Stimulated activated CD4-positive, alpha-beta T cell treated with anti-CD3 and anti-CD28 coated beads, Interleukin-12 subunit alpha, Interleukin-12 subunit beta, amount 100 ng/mL, for 24 hours (primary cell): ENCODE results near the gene HEXD.
"Not testable (repeated sequence)": the region's sequence is repeated elsewhere in the genome, so short reads cannot be mapped to it uniquely, and the experiment has no call there.

Source experiments
- DNase-seq, 2 experiments: peaks; one replicate each; pipeline ENCODE4 v3.0.0-alpha.2; 2020; ENCODE audit warnings: low read depth in 2 of 2

The HEXD gene

DNA sequence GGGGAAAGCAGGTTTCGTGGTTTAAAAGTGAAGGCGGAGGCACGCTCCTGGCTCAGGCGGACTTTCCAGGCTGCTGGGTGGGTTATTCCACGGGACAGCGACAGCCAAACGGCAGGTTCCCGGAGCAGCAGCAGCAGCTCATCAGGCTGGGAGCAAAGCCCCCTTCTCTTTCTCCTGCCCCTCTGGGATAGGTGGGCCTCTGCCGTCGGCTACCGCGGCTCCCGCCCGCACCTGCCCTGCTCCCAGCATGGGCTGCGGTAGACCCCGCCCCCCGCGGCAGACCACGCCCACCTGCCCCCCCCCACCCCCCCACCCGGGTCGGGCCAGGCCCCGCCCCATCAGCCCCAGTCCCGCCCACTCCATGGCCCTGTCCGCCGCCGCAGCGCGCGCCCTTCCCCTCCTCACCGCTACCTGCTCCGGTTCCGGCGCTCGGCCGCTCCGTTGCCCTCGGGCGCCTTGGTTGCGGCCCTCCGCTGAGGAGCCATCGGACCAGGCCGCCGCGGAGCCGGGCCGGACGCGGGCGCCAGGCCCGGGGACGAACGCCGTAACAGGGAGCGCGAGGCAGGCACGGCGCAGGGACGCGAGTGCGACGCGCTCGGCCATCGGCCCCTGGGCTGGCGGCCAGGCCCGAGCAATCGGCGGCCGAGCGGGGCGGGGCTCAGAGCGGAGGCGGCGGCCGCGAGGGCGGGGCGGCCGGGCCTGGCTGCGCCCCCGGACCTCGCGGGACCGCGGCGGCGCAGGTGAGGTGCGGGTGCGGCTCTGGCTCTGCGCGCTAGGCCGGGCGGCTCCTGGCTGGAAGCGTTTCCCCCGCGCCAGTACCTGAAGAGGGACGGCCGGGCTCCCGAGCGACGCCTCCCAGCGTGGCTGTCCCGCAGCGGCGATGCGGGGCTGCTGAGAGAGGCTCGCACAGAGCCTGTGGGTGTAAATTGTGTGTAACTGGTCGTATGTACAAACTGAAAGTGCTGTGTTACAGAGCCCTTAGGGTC is at the start of gene HEXD, which contains the start of gene OGFOD3:
TSS of gene HEXD (plus strand) at position 347 of the 986 bp plus-strand sequence. CDS start 1,453 bp downstream, outside the sequence.
TSS of gene OGFOD3 (minus strand) at position 586 of the 986 bp plus-strand sequence. CDS start at position 485, 101 bp downstream.
- peak; percentile 68 to 73 for DNase-seq

DNA sequence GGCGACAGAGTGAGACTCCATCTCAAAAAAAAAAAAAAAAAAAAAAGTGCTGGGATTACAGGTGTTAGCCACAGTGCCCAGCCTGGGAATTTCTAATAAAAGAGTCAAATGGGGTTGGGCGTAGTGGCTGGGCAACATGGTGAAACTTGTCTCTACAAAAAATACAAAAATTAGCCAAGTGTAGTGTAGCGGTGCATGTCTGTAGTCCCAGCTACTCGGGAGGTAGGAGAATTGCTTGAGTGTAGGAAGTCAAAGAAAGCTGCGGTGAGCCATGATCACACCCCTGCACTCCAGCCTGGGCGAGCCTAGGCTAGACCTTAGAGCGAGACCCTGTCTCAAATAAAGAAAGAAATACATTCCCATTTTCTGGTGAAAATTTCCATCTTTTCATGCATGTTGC is 48.9 kb upstream of the HEXD start:
- DNase-seq, result no peak

GRCh38 chr17:82370471-82371332 is 47.4 kb upstream of the HEXD start:
- DNase-seq, result peak in 1 of 2 experiments; percentile 19

DNA sequence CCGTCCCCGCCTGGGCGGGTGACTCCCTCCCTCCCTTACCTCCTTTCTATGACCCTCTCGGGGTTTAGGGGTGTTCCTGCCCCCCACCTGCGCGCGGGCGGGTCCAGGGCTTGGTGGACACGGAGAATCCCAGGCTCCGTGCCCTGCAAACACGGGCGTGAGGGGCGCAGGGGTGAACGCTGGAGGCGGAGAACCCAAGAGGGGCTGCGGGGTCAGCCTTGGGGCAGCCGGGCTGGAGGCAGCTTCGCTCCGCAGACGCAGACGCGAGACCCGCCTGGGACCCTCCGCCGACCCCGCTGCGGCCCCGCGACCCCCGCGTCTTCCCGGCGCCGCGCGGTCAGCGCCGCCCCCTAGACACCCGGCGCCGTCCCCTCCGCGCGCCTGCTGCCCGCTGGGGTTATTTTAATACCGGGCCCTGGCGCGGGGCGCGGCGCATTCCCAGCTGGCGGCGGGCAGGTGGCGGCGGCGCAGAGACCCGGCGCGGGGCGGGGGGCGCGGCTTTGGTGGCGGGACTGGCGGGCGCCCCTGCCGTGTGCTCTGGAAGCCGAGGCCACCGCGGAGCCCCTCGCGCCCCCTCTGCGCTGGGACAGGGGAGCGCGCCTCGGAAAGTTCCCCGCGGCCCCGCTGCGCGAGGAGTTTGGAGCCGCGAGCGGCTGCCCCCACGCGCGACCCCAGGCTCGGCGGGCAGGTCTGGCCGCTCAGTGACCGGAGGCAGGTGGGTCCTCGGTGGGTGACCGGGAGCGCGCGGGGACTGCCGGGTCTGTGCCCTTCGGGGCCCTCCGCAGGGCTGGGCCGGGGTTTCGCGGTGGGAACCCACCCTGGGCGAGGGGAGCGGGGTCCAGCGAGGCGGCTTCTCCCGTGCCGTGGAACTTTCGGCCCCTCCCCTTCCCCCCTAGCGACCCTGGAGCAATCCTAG is 46.6 kb upstream of the HEXD start, which contains the start of gene UTS2R:
TSS of gene UTS2R (plus strand) at position 433 of the 916 bp plus-strand sequence. CDS start 2,560 bp downstream, outside the sequence.
- DNase-seq, result no peak

DNA sequence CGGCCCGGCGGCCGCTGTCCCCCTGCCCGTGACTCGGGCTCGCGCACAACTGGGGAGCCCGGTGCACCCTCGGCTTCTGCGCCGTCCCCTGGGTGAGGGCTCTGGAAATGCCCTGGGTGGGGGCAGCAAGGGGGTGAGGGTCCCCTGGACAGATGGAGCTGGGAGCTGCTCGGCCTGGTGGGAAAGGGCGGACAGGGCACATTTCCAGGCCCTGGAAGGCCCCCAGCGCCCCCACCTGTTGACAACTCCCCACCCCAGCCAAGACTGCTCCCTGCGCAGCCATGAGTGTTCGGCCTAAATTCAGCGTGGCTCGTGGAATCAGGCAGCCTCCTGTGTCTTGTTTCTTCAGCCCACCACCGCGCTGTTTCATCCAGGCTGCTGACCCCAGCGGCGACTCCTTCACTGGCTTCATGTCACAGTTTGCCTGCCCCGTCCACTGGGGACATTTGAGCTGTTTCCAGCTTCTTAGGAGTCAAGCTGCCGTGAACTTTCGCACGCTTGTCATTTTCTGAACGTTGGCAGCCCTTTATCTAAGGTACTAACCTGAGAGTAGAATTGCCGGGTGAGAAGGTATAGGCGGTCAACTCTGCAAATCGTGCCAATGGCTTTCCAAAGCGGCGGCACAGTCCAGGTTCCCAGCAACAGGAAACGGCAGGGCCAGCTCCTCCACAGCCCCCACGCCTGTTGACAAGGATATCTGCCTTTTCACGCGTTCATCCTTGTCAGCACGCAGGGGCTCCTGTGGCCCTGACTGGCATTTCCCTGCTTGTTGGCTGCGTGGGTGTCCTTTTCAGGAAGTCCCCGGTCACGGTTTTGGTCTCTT is 45.7 kb upstream of the HEXD start:
- DNase-seq, result no peak

- not testable (repeated sequence) for DNase-seq
These were observed 45.1 kb upstream of the HEXD start for GRCh38 chr17:82373072-82373452.

GRCh38 chr17:82373731-82374625 is 44.2 kb upstream of the HEXD start:
- DNase-seq, result no peak

GRCh38 chr17:82374626-82375331 is 43.4 kb upstream of the HEXD start:
- DNase-seq, result no peak

- DNase-seq, result no peak
These were observed 42.6 kb upstream of the HEXD start for GRCh38 chr17:82375359-82376041.

DNA sequence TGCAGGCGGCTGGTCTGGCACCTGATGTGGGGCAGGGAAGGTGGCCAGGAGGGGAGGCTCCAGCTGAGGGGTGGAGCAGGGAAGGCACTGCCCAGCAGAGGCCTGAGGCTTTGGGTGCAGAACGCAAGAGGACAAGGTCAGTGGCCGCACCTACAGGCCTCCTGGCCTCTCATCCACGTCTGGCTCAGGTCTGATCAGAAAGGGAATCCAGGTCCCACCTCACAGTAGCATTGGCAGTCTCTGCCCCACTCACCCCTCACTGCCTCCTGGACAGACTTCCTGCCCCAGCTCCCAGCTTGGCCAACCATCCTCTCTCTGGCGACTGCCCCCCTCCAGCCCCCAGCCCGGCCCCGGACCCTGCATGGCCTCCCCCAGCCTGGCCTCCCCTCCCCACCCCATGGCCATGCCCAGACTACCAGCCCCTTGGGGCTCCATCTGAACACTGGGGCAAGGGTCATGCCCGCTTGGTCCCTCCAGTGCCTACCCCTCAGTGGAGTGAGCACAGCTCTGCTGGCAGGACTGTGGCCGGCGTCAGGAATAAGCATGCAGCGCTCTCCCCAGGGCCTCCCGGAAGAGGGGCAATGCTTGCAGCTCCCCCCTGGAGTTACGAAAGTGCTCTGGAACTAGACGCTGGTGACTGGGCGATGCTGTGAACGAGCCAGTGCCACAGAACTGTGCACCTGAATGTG is 42.0 kb upstream of the HEXD start:
- DNase-seq, result no peak

DNA sequence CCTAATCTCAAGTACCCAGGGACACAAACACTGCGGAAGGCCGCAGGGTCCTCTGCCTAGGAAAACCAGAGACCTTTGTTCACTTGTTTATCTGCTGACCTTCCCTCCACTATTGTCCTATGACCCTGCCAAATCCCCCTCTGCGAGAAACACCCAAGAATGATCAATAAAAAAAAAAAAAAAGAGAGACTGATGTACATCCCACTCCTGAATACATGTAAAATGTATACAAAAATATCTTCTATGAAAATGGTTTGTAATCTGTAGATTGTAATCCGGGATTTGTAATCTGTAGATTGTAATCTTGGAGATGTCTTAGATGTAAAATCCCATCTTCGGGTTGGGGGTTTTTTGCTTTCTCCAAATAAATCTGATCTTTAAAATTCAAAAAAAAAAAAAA is 40.9 kb upstream of the HEXD start:
- not testable (repeated sequence) for DNase-seq

DNA sequence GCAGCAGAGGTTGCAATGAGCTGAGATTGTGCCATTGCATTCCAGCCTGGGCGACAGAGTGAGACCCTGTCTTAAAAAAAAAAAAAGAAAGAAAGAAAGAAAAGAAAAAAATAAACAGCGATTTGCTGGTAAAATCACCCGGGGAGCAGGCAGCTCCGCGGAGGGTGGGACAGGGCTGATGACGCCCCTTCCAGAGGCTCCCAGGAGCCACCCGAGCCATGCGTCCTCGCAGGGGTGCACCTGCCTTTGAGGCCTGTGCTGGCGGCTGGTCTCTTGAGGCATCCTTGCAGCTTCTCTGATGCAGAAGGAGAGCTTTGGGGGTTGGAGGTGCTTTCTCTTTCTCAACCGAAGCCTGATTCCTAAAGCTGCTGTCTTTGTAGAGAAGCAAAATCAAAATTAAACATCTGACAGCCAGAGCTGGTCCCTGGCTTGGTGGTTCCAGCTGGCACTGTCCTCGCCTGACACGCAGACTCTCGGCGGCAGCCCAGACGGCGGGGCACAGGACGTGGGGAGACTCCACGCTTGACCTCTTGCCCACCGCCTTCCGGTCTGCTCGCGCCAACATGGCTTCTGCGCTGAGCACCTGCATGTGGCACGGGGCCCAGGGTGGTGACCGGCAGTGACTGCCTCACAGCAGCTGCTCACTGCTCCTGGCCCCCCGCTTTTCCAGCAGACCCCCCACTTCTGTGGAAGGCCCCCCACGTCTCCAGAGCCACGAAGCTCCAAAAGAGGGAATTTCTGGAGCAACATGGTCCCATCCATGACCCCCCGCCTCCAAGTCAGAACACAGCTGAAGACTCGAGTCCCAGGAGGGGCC is 40.0 kb upstream of the HEXD start:
- DNase-seq, result no peak

GRCh38 chr17:82378741-82379021 is 39.5 kb upstream of the HEXD start:
- DNase-seq, result no peak

- no peak for DNase-seq
These were observed 37.1 kb upstream of the HEXD start for GRCh38 chr17:82380860-82381702.

- not testable (repeated sequence) for DNase-seq
These were observed 36.5 kb upstream of the HEXD start for GRCh38 chr17:82381703-82382009.
